Omental fat pad (tissue), 4 donors: ENCODE data around the gene THRB. TPM values are rescaled to one million over a fixed set of nuclear protein-coding genes. Genes with fewer than 3 reads are reported as not detected.
A peak's percentile ranks its signal among the peaks of the same experiment; 100 is the strongest.

Source experiments
- ATAC-seq: fragments of 150-250 bp; one replicate; pipeline ENCODE4 v1.9.1; 2016; ENCODE audit warnings: mild to moderate bottlenecking, moderate library complexity; ENCODE audit not compliant: low FRiP score
- DNase-seq: peaks from one replicate; pipeline ENCODE4 v3.0.0-alpha.2; 2019; ENCODE audit warnings: low spot score
- CTCF ChIP-seq, 3 donors: fragments of 450-650 bp; IDR thresholded peaks; one replicate each; pipeline ENCODE4 v1.5.1; 2016 to 2017; ENCODE audit warnings: antibody characterized with exemption in 3 of 3, mild to moderate bottlenecking in 3 of 3, moderate library complexity in 2 of 3
- total RNA-seq, 4 donors: library from RNA; depleted of rRNA; stranded (reverse); fragments of >200 nt; gene quantifications; one replicate each; pipeline ENCODE4 v1.1.0, GENCODE V29; 2016

The THRB gene
- total RNA-seq, 4 donors from 2014 or later: 18.6 to 28.0 (median 23.9) TPM

GRCh38 chr3:24355806-24356205, 138.8 kb downstream of the THRB start:
- TF ChIP-seq CTCF (IDR thresholded peaks at IDR 0.05): no peak
- ATAC-seq (no peak), DNase-seq (no peak)

GRCh38 chr3:24354230-24354629, 140.4 kb downstream of the THRB start:
- no peak for TF ChIP-seq CTCF (IDR thresholded peaks at IDR 0.05)
- DNase-seq (no peak), ATAC-seq (no peak)

DNA sequence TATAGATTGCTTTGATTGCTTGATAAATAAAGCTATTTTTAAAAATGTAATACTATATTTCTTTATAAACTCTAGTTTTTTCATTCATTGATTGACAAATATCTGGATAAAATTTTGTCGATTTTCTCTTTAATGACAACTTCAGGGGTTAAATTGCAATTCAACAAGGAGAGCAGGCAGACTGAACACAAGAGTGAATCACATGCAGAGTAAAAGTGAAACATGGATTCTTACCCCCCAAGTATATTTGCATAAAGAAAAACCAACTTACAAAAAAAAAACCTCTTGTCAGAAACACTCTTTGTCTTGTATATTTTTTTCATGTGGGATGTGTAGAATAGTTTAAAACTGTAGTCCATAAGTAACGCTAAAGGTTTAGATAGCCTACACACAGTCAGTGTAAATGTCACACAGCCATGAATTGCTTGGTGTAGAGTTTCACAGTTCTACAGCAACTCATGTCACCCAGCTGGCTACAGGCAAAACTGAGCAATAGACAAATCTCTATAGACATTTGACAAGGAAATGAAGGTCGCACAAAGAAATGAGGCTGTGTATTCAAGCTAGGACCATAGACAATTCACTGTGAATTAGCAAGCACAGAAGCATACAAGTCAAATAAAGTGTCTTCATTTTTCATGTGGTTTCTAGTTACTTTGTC, 141.6 kb downstream of the THRB start:
- TF ChIP-seq CTCF (IDR thresholded peaks at IDR 0.05): no peak
- ATAC-seq: no peak
- DNase-seq: no peak

DNA sequence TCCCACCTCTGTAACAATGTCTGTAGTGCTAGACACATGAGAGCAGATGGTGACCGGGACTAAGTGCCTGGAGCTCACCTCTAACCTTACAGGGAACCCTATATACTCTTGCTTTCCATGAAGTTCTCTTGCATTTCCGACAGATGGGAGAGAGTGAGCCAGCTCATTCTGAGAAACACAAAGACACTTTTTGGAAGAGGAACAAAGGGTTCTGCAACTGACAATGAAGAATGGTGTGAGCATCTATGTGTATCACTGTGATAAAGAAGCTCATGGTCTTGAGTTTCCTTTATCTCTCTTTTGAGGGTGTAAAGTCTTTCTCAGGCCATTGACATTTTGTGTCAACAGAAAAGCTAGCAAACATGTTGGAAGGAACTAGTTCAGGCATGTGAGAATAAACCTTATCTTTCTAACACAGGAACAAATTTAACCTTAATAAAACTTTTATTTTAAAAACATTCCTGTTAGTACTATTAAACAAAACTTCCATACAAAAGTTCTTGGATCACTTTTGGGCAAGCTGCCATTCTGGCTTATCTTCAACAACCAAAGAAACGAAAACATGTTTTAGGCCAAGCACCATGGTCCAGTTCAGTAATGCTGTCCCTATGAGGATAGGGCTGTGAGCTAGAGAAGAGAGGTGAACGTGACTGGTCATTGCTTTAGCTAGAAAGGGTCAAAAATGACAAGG, 142.7 kb downstream of the THRB start:
- peak; percentile 42 for ATAC-seq
- TF ChIP-seq CTCF (IDR thresholded peaks at IDR 0.05): no peak
- DNase-seq: no peak

DNA sequence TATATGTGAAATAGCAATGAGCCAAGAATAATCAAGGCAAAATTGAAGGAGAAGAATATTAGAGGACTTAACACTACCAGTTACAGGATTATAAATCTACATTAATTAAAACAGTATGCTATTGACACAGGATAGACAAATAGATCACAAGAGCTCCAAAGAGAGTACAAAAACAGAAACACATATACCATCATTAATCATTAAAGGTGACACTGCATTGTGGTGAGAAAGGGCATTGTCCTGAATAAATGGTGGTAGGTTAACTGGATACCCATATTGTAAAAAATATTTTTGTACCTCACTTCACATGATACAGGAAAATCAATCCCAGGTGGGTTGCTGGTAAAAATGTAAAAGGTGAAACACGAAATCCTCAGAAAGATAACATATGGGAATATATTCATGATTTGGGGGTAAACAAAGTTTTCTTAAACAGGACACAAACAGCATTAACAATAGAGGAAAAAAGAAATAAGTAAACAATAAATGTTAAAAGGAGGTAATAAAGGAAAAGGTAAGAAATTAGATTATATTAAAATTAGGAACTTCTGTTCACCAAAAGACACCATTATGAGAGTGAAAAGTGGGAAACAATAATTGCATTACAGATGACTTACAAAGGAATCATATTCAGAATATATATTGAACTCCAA, 145.2 kb downstream of the THRB start:
- TF ChIP-seq CTCF (IDR thresholded peaks at IDR 0.05): no peak
- DNase-seq: no peak
- no peak for ATAC-seq

DNA sequence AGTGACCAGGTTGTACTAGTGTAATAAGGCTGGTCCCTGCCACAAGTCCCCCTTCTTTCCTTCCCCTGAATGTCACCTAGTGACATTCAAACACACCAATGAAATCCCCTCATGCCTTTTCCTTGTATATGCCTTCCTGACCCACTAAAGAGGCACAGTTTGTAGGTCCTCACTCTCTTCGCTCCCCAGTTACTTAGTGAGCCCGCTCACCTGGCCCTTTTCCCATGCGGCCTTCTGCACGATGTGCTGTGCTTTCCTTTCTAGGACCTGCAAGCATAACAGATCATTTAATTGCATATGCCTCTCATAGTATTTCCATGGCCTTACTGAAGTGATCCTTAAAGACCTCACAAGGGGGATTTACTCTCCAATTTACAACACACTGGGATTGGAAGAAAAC, 146.3 kb downstream of the THRB start:
- no peak for TF ChIP-seq CTCF (IDR thresholded peaks at IDR 0.05)
- DNase-seq: no peak
- no peak for ATAC-seq
